OCI-LY7 (cell line): Measurements from ENCODE around the gene PALMD. TPM values are rescaled to one million over a fixed set of nuclear protein-coding genes. Genes with fewer than 3 reads are reported as not detected.

Experiments
- BruUV-seq: library from RNA; stranded (reverse); fragments of 400-500 nt; replicated peaks from 2 replicates; lab custom pipeline; 2021; lab: Mats Ljungman, UMichigan
- CTCF ChIA-PET: fragments of 300-600 bp; sonication (Branson Sonifier 250); formaldehyde crosslinking; loops from one replicate; lab custom pipeline; 2022; ENCODE audit warnings: antibody characterized with exemption; ENCODE audit not compliant: unreplicated experiment; lab: Charles Lee
- POLR2A ChIA-PET: fragments of 300-600 bp; sonication (Branson Sonifier 250); formaldehyde crosslinking; loops from one replicate; lab custom pipeline; 2022; ENCODE audit warnings: antibody characterized with exemption; lab: Charles Lee
- DNase-seq: peaks from one replicate; pipeline ENCODE4 v3.0.0-alpha.2; 2015; ENCODE audit warnings: low spot score
- H2AFZ ChIP-seq: fragments of 200-600 bp; sonication (generic), shearing (Covaris generic); 2 replicates; pipeline ENCODE4 v1.6.1; 2014; ENCODE audit warnings: mild to moderate bottlenecking, antibody characterized with exemption, low read length, moderate library complexity
- H3K27ac ChIP-seq: fragments of 200-600 bp; sonication (generic); 2 replicates; pipeline ENCODE4 v1.5.1; 2014; ENCODE audit warnings: mixed run types, low read depth, mild to moderate bottlenecking, moderate library complexity, low read length, inconsistent platforms; ENCODE audit not compliant: poor library complexity, severe bottlenecking
- H3K36me3 ChIP-seq: fragments of 200-600 bp; sonication (generic); 2 replicates; pipeline ENCODE4 v1.6.1; 2014; ENCODE audit warnings: mild to moderate bottlenecking, antibody characterized with exemption, low read length, moderate library complexity, mixed read lengths; ENCODE audit not compliant: insufficient read depth
- H3K4me1 ChIP-seq: fragments of 200-600 bp; sonication (generic); 2 replicates; pipeline ENCODE4 v1.5.1; 2014; ENCODE audit warnings: mild to moderate bottlenecking, low read length; ENCODE audit not compliant: insufficient read depth, poor library complexity, severe bottlenecking
- H3K4me2 ChIP-seq: fragments of 200-600 bp; sonication (generic); 2 replicates; pipeline ENCODE4 v1.6.1; 2014; ENCODE audit warnings: mild to moderate bottlenecking, low read length
- H3K4me3 ChIP-seq: fragments of 200-600 bp; sonication (generic); 2 replicates; pipeline ENCODE4 v1.5.1; 2014; ENCODE audit warnings: mild to moderate bottlenecking, low read depth, low read length; ENCODE audit not compliant: poor library complexity, severe bottlenecking
- H3K79me2 ChIP-seq: fragments of 200-600 bp; sonication (generic); 2 replicates; pipeline ENCODE4 v1.6.1; 2016; ENCODE audit warnings: low read depth, mild to moderate bottlenecking, low read length, moderate library complexity, mixed read lengths; ENCODE audit not compliant: insufficient read depth
- H3K9me2 ChIP-seq: fragments of 200-600 bp; sonication (generic); 2 replicates; pipeline ENCODE4 v1.6.1; 2016; ENCODE audit warnings: mild to moderate bottlenecking, low read length, mixed read lengths; ENCODE audit not compliant: insufficient read depth
- H3K9me3 ChIP-seq: fragments of 200-600 bp; sonication (generic); 2 replicates; pipeline ENCODE4 v1.6.1; 2014; ENCODE audit warnings: mild to moderate bottlenecking, mixed run types, low read length, mixed read lengths
- H4K20me1 ChIP-seq: fragments of 200-600 bp; sonication (generic); 2 replicates; pipeline ENCODE4 v1.6.1; 2014; ENCODE audit warnings: mild to moderate bottlenecking, antibody characterized with exemption, low read length, moderate library complexity, mixed read lengths; ENCODE audit not compliant: insufficient read depth
- CTCF ChIP-seq: fragments of 200-600 bp; sonication (generic); conservative IDR thresholded peaks from 2 replicates; pipeline ENCODE4 v1.5.1; 2014; ENCODE audit warnings: mild to moderate bottlenecking, antibody characterized with exemption, low read length, moderate library complexity, mixed read lengths
- EZH2phosphoT487 ChIP-seq: fragments of 200-600 bp; sonication (generic); IDR thresholded peaks from 2 replicates; pipeline ENCODE4 v1.6.1; 2018; ENCODE audit warnings: low read depth, borderline replicate concordance, mild to moderate bottlenecking, mixed run types, antibody characterized with exemption, low read length, moderate library complexity, mixed read lengths
- intact Hi-C: fragments of 100-400 bp; cut with micrococcal nuclease; formaldehyde crosslinking; loops from one replicate; pipeline ENCODE4 v1.10.0; 2022; ENCODE audit not compliant: unreplicated experiment
- total RNA-seq, 2 experiments: library from RNA; depleted of rRNA in 1 of 2; stranded (reverse); fragments of >200 nt in 1 of 2; shearing (Covaris generic) in 1 of 2; gene quantifications; 2 replicates each; pipeline ENCODE4 v1.2.3, GENCODE V29; 2014 to 2022

The PALMD gene
- total RNA-seq, 2 experiments from 2014 or later: not detected

GRCh38 chr1:99680270-99680669 is 34.4 kb downstream of the PALMD start:
- Histone ChIP-seq H2AFZ (no peak overlapping the region), H3K79me2 (no peaks in the 10 kb centered on the region), H3K4me1 (no peaks in the 10 kb centered on the region), H3K4me3 (no peak overlapping the region), H3K4me2 (no peak overlapping the region), H4K20me1 (no peaks in the 10 kb centered on the region), H3K27ac (no peak overlapping the region), H3K9me2 (no peaks in the 10 kb centered on the region), H3K36me3 (no peaks in the 10 kb centered on the region), H3K9me3 (no peaks in the 10 kb centered on the region)
- POLR2A ChIA-PET: interaction anchor here (0.6 to 1.7 kb wide), 2 partner anchors 11 to 570 kb away, joined by 3 to 7 read pairs; no protein-coding TSS in a partner anchor
- intact Hi-C loops: no loop called here
- no peak for DNase-seq
- CTCF ChIA-PET: no interaction called here
- BruUV-seq: no TSS peak
- TF ChIP-seq CTCF (no peak), EZH2phosphoT487 (no peak)

GRCh38 chr1:99681583-99681982 is 35.7 kb downstream of the PALMD start:
- CTCF ChIA-PET: no interaction called here
- H2AFZ ChIP-seq: no peak overlapping the region
- POLR2A ChIA-PET: interaction anchor here (1.7 kb wide), 1 partner anchor 10 kb away, joined by 7 read pairs; no protein-coding TSS in a partner anchor

More at GRCh38 chr1:99681583-99681982, 35.7 kb downstream of the PALMD start:
- BruUV-seq: no TSS peak
- Histone ChIP-seq H3K4me3 (no peak overlapping the region), H3K36me3 (no peaks in the 10 kb centered on the region), H3K4me1 (no peaks in the 10 kb centered on the region), H4K20me1 (no peaks in the 10 kb centered on the region), H3K4me2 (no peak overlapping the region), H3K79me2 (no peaks in the 10 kb centered on the region), H3K27ac (no peak overlapping the region), H3K9me2 (no peaks in the 10 kb centered on the region), H3K9me3 (no peaks in the 10 kb centered on the region)
- intact Hi-C loops: no loop called here
- no peak for DNase-seq
- TF ChIP-seq CTCF (0 out of 2 replicates have a peak, but pooled peaks have one; percentile 31), EZH2phosphoT487 (no peak)
